Cortex of kidney (tissue), 1 donor: Measurements from ENCODE around the gene MRPS18A.
"Not testable (repeated sequence)": the region's sequence is repeated elsewhere in the genome, so short reads cannot be mapped to it uniquely, and the experiment has no call there.

Experiments used
- DNase-seq: peaks from one replicate; lab custom pipeline; 2025; lab: John Stamatoyannopoulos, UW

MRPS18A gene

GRCh38 chr6:43671011-43671800, 16.4 kb downstream of the MRPS18A start:
- no peak for DNase-seq

DNA sequence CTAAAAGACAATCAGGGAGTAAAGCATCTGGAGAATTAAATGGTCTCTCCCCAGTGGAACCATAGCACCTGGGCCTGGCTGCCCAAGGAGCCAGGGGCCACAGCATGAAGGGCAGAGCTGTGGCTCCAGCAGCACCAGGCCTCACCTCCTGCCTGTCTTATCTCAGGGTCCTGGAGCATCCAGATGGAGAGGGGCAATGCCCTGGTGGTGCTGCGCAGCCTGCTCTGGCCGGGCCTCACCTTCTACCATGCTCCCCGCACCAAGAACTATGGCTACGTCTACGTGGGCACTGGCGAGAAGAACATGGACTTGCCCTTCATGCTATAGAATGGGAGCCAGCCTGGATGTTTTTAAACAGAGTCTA, 17.0 kb downstream of the MRPS18A start:
- DNase-seq = no peak

GRCh38 chr6:43669922-43670622, 17.5 kb downstream of the MRPS18A start:
- no peak for DNase-seq

- DNase-seq = no peak
Observed at GRCh38 chr6:43669050-43669921, 18.3 kb downstream of the MRPS18A start.

GRCh38 chr6:43668151-43669028, 19.2 kb downstream of the MRPS18A start:
- DNase-seq = no peak

DNA sequence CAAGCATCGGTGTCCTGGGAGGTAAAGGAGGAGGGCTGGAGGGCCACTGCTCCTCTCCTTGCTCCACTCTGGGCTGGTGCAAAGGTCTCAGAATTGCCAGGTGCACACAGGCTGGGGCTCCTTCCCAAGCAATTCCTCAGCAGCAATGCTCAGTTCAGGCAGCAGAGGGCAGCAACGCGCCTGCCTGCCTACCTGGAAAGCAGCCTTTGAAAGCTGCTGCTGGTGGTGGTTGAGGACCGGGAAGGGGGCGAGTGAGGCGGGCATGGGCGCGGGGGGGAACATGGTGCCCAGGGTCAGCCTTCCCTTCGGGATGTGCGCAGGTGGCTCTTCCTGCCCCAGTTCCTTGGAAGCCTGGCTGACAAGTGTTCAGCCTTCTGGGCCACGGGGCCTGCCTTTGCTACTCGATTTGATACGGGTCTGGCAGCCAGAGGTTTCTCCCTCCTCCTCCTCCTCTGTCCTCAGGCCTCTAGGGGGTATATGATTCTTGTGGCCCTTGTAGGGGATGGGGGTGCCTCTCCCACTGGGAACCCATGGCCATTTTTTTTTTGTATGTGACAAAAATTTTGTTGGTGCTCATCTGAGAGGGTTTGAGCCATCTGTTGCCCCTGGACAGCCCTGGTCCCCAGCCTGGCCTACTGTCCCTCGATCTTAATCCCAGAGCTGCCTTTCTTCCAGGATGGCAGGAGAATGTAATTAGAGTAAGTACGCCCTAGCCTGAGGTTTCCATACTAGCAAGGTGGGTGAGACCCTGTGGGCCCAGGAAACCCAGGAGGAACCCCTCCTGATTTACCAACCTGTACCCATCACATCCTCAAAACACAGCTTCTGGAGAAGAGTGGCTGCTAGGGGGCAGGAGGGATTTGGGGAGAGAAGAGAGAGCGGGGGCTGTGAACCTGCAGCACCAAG, 20.1 kb downstream of the MRPS18A start:
- DNase-seq = no peak

- no peak for DNase-seq
Observed at GRCh38 chr6:43666196-43666920, 21.2 kb downstream of the MRPS18A start.

DNA sequence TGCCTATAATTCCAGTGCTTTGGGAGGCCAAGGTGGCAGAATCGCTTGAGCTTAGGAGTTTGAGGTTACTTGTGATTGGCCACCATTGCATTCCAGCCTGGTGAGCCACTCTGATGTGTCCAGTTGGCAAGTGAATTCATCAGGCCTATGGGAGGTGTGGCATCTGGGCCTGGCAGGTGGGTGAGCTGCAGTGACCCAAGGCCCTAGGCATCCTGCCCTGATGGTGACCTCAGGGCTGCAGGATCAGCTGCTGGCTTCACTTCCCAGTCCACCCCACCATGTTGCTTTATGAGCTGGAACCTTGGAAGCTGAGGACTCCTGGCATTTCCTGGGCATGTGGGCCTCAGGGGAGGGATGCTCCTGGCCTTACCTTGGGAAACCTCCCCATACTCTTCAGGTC, 22.2 kb downstream of the MRPS18A start:
- no peak for DNase-seq

GRCh38 chr6:43662948-43663347, 24.6 kb downstream of the MRPS18A start:
- DNase-seq = not testable (repeated sequence)

DNA sequence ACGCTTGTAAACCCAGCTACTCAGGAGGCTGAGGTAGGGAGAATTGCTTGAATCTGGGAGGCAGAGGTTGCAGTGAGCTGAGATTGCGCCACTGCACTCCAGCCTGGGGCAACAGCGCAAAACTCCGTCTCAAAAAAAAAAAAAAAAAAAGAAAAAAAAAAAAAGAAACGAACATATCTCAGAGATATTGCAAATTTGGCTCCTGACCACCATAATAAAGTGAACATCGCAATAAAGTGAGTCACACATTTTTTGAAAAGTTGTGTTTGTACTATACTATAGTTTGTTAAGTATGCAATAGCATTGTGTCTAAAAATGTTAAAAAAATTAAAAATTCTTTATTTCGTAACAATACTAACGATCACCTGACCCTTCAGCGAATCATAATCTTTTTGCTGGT, 29.4 kb downstream of the MRPS18A start:
- DNase-seq = no peak

GRCh38 chr6:43657221-43657802, 30.3 kb downstream of the MRPS18A start:
- DNase-seq = no peak

- not testable (repeated sequence) for DNase-seq
Observed at GRCh38 chr6:43652822-43653221, 34.8 kb downstream of the MRPS18A start.

- DNase-seq = no peak
Observed at GRCh38 chr6:43648248-43648647, 39.3 kb downstream of the MRPS18A start.

GRCh38 chr6:43647613-43648012, 40.0 kb downstream of the MRPS18A start:
- DNase-seq = no peak

DNA sequence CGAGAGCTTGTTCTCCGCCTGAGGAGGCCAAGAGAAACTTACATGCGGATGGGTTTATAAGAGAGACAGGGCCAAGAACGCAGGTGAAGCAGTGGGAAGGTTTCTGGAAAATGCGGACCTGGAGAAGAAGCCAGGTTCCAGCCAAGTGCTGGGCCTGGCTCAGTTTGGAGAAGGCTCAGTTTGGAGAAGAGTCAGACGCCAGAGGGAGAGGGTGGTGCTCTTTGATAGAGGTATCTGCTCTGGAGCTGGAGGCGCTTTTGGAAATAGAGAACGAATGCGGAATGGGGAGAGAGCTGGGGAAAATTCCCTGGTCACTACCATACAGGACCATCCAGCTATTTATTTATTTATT, 42.0 kb downstream of the MRPS18A start:
- no peak for DNase-seq

- no peak for DNase-seq
Observed at GRCh38 chr6:43644940-43645612, 42.5 kb downstream of the MRPS18A start, which contains the start of gene RSPH9. RSPH9 (plus strand) TSS chr6:43645036; CDS start chr6:43645099, 63 bp downstream.

- no peak for DNase-seq
Observed at GRCh38 chr6:43639984-43640800, 47.4 kb downstream of the MRPS18A start.

DNA sequence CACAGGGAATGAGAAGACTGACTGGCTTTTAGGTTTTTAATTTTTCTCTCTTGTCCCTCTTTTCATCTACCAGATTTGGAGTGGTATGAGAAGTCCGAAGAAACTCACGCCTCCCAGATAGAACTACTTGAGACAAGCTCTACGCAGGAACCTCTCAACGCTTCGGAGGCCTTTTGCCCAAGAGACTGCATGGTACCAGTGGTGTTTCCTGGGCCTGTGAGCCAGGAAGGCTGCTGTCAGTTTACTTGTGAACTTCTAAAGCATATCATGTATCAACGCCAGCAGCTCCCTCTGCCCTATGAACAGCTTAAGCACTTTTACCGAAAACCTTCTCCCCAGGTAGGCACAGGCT, 51.3 kb downstream of the MRPS18A start:
- no peak for DNase-seq
